Neural progenitor cell (in vitro differentiated cells): ENCODE measurements around the gene MCHR2. TPM values are rescaled to one million over a fixed set of nuclear protein-coding genes. Genes with fewer than 3 reads are reported as not detected.

Source experiments
- DNase-seq: peaks from one replicate; pipeline ENCODE4 v3.0.0-alpha.2; 2016; ENCODE audit warnings: low spot score
- H2AFZ ChIP-seq: fragments of 200-600 bp; sonication (generic); replicated peaks from 2 replicates; pipeline ENCODE4 v1.6.1; 2016; ENCODE audit warnings: antibody characterized with exemption
- H3F3A ChIP-seq: fragments of 200-600 bp; sonication (generic); 2 replicates; pipeline ENCODE4 v1.6.1; 2016; ENCODE audit warnings: antibody characterized with exemption, low read depth
- H3K27ac ChIP-seq: fragments of 200-600 bp; sonication (generic); 2 replicates; pipeline ENCODE4 v1.5.1; 2016; ENCODE audit warnings: mild to moderate bottlenecking
- H3K27me3 ChIP-seq: fragments of 200-600 bp; sonication (generic); 2 replicates; pipeline ENCODE4 v1.6.1; 2016; ENCODE audit warnings: mild to moderate bottlenecking, moderate library complexity
- H3K36me3 ChIP-seq: fragments of 200-600 bp; sonication (generic); 2 replicates; pipeline ENCODE4 v1.5.1; 2016
- H3K4me1 ChIP-seq: fragments of 200-600 bp; sonication (generic); 2 replicates; pipeline ENCODE4 v1.6.1; 2016; ENCODE audit warnings: mixed run types
- H3K4me2 ChIP-seq: fragments of 200-600 bp; sonication (generic); 2 replicates; pipeline ENCODE4 v1.6.1; 2016
- H3K4me3 ChIP-seq: fragments of 200-600 bp; sonication (generic); 2 replicates; pipeline ENCODE4 v1.5.1; 2016
- H3K79me2 ChIP-seq: fragments of 200-600 bp; sonication (generic); 2 replicates; pipeline ENCODE4 v1.6.1; 2016; ENCODE audit warnings: low read depth
- H3K9ac ChIP-seq: fragments of 200-600 bp; sonication (generic); 2 replicates; pipeline ENCODE4 v1.6.1; 2016
- H3K9me3 ChIP-seq: fragments of 200-600 bp; sonication (generic); 2 replicates; pipeline ENCODE4 v1.5.1; 2016; ENCODE audit warnings: low read depth
- H4K20me1 ChIP-seq: fragments of 200-600 bp; sonication (generic); 2 replicates; pipeline ENCODE4 v1.6.1; 2016; ENCODE audit warnings: low read depth
- H3K27ac Mint-ChIP-seq: 3 replicates; pipeline ENCODE4 v1.8.0; 2021; ENCODE audit warnings: mixed read lengths
- H3K27me3 Mint-ChIP-seq: 2 replicates; pipeline ENCODE4 v1.8.0; 2022; ENCODE audit warnings: low read depth, mild to moderate bottlenecking, inconsistent platforms, moderate library complexity, mixed read lengths; ENCODE audit not compliant: insufficient read depth
- H3K36me3 Mint-ChIP-seq: 3 replicates; pipeline ENCODE4 v1.8.0; 2021; ENCODE audit warnings: mixed read lengths
- H3K4me1 Mint-ChIP-seq: 3 replicates; pipeline ENCODE4 v1.8.0; 2021; ENCODE audit warnings: mixed read lengths
- H3K4me3 Mint-ChIP-seq: 3 replicates; pipeline ENCODE4 v1.8.0; 2021; ENCODE audit warnings: mild to moderate bottlenecking, moderate library complexity, mixed read lengths
- H3K9me3 Mint-ChIP-seq: 3 replicates; pipeline ENCODE4 v1.8.0; 2020; ENCODE audit warnings: mixed read lengths
- EZH2 ChIP-seq: fragments of 200-600 bp; sonication (generic); IDR thresholded peaks from 2 replicates; pipeline ENCODE4 v1.6.1; 2017; ENCODE audit warnings: antibody characterized with exemption, mild to moderate bottlenecking, moderate library complexity
- EZH2phosphoT487 ChIP-seq: fragments of 200-600 bp; sonication (generic); IDR thresholded peaks from 2 replicates; pipeline ENCODE4 v1.6.1; 2017; ENCODE audit warnings: antibody characterized with exemption
- total RNA-seq: library from RNA; depleted of rRNA; stranded (reverse); fragments of >200 nt; gene quantifications from 2 replicates; pipeline ENCODE4 v1.2.3, GENCODE V29; 2015; ENCODE audit warnings: low replicate concordance
- TF ChIP-seq, protein P1 (sequence below): fragments of 200-600 bp; sonication (generic); IDR thresholded peaks from 2 replicates; pipeline ENCODE4 v1.5.1; 2017; ENCODE audit warnings: antibody characterized with exemption, mild to moderate bottlenecking

MCHR2 gene
- total RNA-seq, 1 donor from 2014 or later = not detected

- Histone ChIP-seq H3K9me3 (no peaks in the 10 kb centered on the region), H3K79me2 (no peaks in the 10 kb centered on the region), H4K20me1 (no peaks in the 10 kb centered on the region), H3K9ac (no peak overlapping the region), H3K4me3 (no peak overlapping the region), H3K36me3 (no peaks in the 10 kb centered on the region), H2AFZ (no peak overlapping the region), H3K4me2 (no peak overlapping the region), H3K4me1 (peaks cover 12% of the 10 kb centered on the region), H3K27me3 (no peaks in the 10 kb centered on the region), H3K27ac (no peak overlapping the region), H3F3A (peaks cover 8% of the 10 kb centered on the region)
- DNase-seq = no peak
- peaks cover 8% of the 10 kb centered on the region for H3K4me1 Mint-ChIP-seq
- TF ChIP-seq EZH2 (no peak), EZH2phosphoT487 (no peak)
- TF ChIP-seq, protein P1, sequence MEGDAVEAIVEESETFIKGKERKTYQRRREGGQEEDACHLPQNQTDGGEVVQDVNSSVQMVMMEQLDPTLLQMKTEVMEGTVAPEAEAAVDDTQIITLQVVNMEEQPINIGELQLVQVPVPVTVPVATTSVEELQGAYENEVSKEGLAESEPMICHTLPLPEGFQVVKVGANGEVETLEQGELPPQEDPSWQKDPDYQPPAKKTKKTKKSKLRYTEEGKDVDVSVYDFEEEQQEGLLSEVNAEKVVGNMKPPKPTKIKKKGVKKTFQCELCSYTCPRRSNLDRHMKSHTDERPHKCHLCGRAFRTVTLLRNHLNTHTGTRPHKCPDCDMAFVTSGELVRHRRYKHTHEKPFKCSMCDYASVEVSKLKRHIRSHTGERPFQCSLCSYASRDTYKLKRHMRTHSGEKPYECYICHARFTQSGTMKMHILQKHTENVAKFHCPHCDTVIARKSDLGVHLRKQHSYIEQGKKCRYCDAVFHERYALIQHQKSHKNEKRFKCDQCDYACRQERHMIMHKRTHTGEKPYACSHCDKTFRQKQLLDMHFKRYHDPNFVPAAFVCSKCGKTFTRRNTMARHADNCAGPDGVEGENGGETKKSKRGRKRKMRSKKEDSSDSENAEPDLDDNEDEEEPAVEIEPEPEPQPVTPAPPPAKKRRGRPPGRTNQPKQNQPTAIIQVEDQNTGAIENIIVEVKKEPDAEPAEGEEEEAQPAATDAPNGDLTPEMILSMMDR = no peak
- no peak overlapping the region for H3K4me3 Mint-ChIP-seq
- no peak overlapping the region for H3K27ac Mint-ChIP-seq
- no peaks in the 10 kb centered on the region for H3K27me3 Mint-ChIP-seq
- no peaks in the 10 kb centered on the region for H3K36me3 Mint-ChIP-seq
- H3K9me3 Mint-ChIP-seq = no peaks in the 10 kb centered on the region
Measured at GRCh38 chr6:99940582-99940981, 53.4 kb downstream of the MCHR2 start.

GRCh38 chr6:99933129-99933528 is 60.9 kb downstream of the MCHR2 start:
- no peak overlapping the region for H3K27ac ChIP-seq
- H3K4me3 Mint-ChIP-seq = no peak overlapping the region
- TF ChIP-seq EZH2 (no peak), EZH2phosphoT487 (no peak)
- H3K27me3 ChIP-seq = no peaks in the 10 kb centered on the region
- H3K4me1 Mint-ChIP-seq = no peaks in the 10 kb centered on the region
- H3K27ac Mint-ChIP-seq = no peak overlapping the region
- DNase-seq = no peak
- no peaks in the 10 kb centered on the region for H3K36me3 Mint-ChIP-seq
- no peaks in the 10 kb centered on the region for H3K9me3 ChIP-seq
- no peak overlapping the region for H3K4me3 ChIP-seq
- no peak overlapping the region for H3K4me2 ChIP-seq
- peaks cover 6% of the 10 kb centered on the region for H3K9me3 Mint-ChIP-seq
- H3K4me1 ChIP-seq = no peaks in the 10 kb centered on the region
- no peaks in the 10 kb centered on the region for H3K36me3 ChIP-seq
- H3K9ac ChIP-seq = no peak overlapping the region
- no peaks in the 10 kb centered on the region for H3K79me2 ChIP-seq
- no peaks in the 10 kb centered on the region for H3F3A ChIP-seq
- H3K27me3 Mint-ChIP-seq = no peaks in the 10 kb centered on the region
- H2AFZ ChIP-seq = no peak overlapping the region
- H4K20me1 ChIP-seq = no peaks in the 10 kb centered on the region

DNA sequence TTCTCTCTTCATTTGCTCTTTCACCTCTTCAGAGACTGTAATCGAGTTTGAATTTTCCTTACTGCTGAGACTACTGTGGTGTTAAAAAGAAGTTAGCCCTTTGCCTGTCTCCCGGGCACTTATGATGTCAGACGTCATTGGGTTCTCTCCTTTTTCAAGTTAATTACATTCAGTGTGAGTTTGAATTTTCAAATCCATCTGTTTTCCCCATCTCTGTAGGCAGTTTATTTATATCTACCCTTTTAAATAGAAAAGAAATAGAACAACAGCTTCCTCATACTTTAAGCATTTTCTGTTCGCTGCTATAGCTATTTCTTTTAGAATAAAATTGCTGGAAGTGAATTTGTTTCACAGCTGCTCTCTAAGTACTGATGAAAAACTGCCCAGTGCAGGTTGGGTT is 81.4 kb downstream of the MCHR2 start:
- TF ChIP-seq EZH2 (no peak), EZH2phosphoT487 (no peak)
- TF ChIP-seq, protein P1 = no peak
- no peak overlapping the region for H3K4me2 ChIP-seq
- H3K9ac ChIP-seq = no peak overlapping the region
- no peaks in the 10 kb centered on the region for H3K27me3 ChIP-seq
- no peak overlapping the region for H3K4me3 Mint-ChIP-seq
- H3F3A ChIP-seq = no peaks in the 10 kb centered on the region
- no peaks in the 10 kb centered on the region for H4K20me1 ChIP-seq
- H3K4me1 ChIP-seq = no peaks in the 10 kb centered on the region
- no peaks in the 10 kb centered on the region for H3K79me2 ChIP-seq
- H3K36me3 ChIP-seq = no peaks in the 10 kb centered on the region
- H3K27ac Mint-ChIP-seq = no peak overlapping the region
- no peaks in the 10 kb centered on the region for H3K9me3 Mint-ChIP-seq
- H3K27ac ChIP-seq = no peak overlapping the region
- H3K4me1 Mint-ChIP-seq = no peaks in the 10 kb centered on the region
- H3K36me3 Mint-ChIP-seq = no peaks in the 10 kb centered on the region
- no peak for DNase-seq
- H3K27me3 Mint-ChIP-seq = peaks cover 5% of the 10 kb centered on the region
- H2AFZ ChIP-seq = no peak overlapping the region
- H3K9me3 ChIP-seq = no peaks in the 10 kb centered on the region
- H3K4me3 ChIP-seq = no peak overlapping the region

GRCh38 chr6:99905209-99906106 is 88.6 kb downstream of the MCHR2 start:
- H3K9me3 ChIP-seq = no peaks in the 10 kb centered on the region
- Mint-ChIP-seq H3K9me3 (no peaks in the 10 kb centered on the region), H3K4me1 (no peaks in the 10 kb centered on the region), H3K36me3 (no peaks in the 10 kb centered on the region), H3K27ac (no peak overlapping the region), H3K4me3 (no peak overlapping the region), H3K27me3 (no peaks in the 10 kb centered on the region)
- no peak for TF ChIP-seq EZH2
- TF ChIP-seq, protein P1 = peak; percentile 80
- TF ChIP-seq EZH2phosphoT487 = no peak
- no peaks in the 10 kb centered on the region for H3K36me3 ChIP-seq
- H3F3A ChIP-seq = no peaks in the 10 kb centered on the region
- peak; percentile 66 for DNase-seq
- no peak overlapping the region for H3K4me2 ChIP-seq
- H3K79me2 ChIP-seq = no peaks in the 10 kb centered on the region
- H4K20me1 ChIP-seq = no peaks in the 10 kb centered on the region
- no peak overlapping the region for H3K9ac ChIP-seq
- H3K4me3 ChIP-seq = no peak overlapping the region
- no peak overlapping the region for H3K27ac ChIP-seq
- no peaks in the 10 kb centered on the region for H3K4me1 ChIP-seq
- H3K27me3 ChIP-seq = no peaks in the 10 kb centered on the region
- no peak overlapping the region for H2AFZ ChIP-seq
